IMR-90 (cell line): ENCODE results near the gene KCNAB2. TPM values are rescaled to one million over a fixed set of nuclear protein-coding genes. Genes with fewer than 3 reads are reported as not detected.

Experiments used
- ATAC-seq: fragments of 200-7000 bp; cut with Tn5 transposase; 2 replicates; pipeline ENCODE4 v1.9.1; 2020; ENCODE audit warnings: low read depth, mild to moderate bottlenecking, moderate library complexity
- BruUV-seq: library from RNA; stranded (reverse); fragments of 400-500 nt; replicated peaks from 2 replicates; lab custom pipeline; 2021; lab: Mats Ljungman, UMichigan
- CTCF ChIA-PET: fragments of 300-600 bp; formaldehyde crosslinking; extraction: SDS; loops from one replicate; lab custom pipeline; 2021; ENCODE audit warnings: antibody characterized with exemption; lab: Yijun Ruan, JAX
- POLR2A ChIA-PET: fragments of 300-600 bp; sonication (Branson Sonifier 250); formaldehyde crosslinking; loops from one replicate; lab custom pipeline; 2022; ENCODE audit warnings: antibody characterized with exemption; ENCODE audit not compliant: unreplicated experiment; lab: Charles Lee
- DNase-seq: peaks from one replicate; pipeline ENCODE4 v3.0.0; 2013
- H2AFZ ChIP-seq: replicated peaks from 2 replicates; pipeline ENCODE3; 2013; ENCODE audit warnings: low read length, mild to moderate bottlenecking; ENCODE audit not compliant: poor library complexity
- H2AK5ac ChIP-seq: 2 replicates; pipeline ENCODE4 v1.6.1; 2013; ENCODE audit warnings: low read depth, low read length, inconsistent platforms
- H2AK9ac ChIP-seq: replicated peaks from 2 replicates; pipeline ENCODE3; 2013; ENCODE audit warnings: mild to moderate bottlenecking, low read depth, low read length, moderate library complexity; ENCODE audit not compliant: poor library complexity
- H2BK120ac ChIP-seq: 2 replicates; pipeline ENCODE4 v1.6.1; 2013; ENCODE audit warnings: low read depth, low read length, inconsistent platforms
- H2BK15ac ChIP-seq: 3 replicates; pipeline ENCODE4 v1.6.1; 2013; ENCODE audit warnings: low read depth, low read length, inconsistent platforms
- H2BK20ac ChIP-seq: 2 replicates; pipeline ENCODE4 v1.6.1; 2013; ENCODE audit warnings: low read depth, mild to moderate bottlenecking, inconsistent platforms, low read length, moderate library complexity
- H2BK5ac ChIP-seq: 2 replicates; pipeline ENCODE4 v1.6.1; 2013; ENCODE audit warnings: mild to moderate bottlenecking, low read depth, low read length, inconsistent platforms; ENCODE audit not compliant: poor library complexity, severe bottlenecking
- H3K14ac ChIP-seq: replicated peaks from 2 replicates; pipeline ENCODE4 v1.6.1; 2013; ENCODE audit warnings: low read depth, low read length, inconsistent platforms
- H3K18ac ChIP-seq: 2 replicates; pipeline ENCODE4 v1.6.1; 2013; ENCODE audit warnings: low read depth, low read length, control low read depth
- H3K23ac ChIP-seq: 2 replicates; pipeline ENCODE4 v1.6.1; 2013; ENCODE audit warnings: low read depth, low read length, inconsistent platforms
- H3K27ac ChIP-seq: 2 replicates; pipeline ENCODE4 v1.5.1; 2013; ENCODE audit warnings: mild to moderate bottlenecking, control low read depth, low read length; ENCODE audit not compliant: insufficient read depth
- H3K27me3 ChIP-seq: 2 replicates; pipeline ENCODE4 v1.6.1; 2013; ENCODE audit warnings: low read length; ENCODE audit not compliant: control insufficient read depth, insufficient read depth
- H3K36me3 ChIP-seq: 2 replicates; pipeline ENCODE4 v1.6.1; 2013; ENCODE audit warnings: low read length, mixed read lengths; ENCODE audit not compliant: control insufficient read depth, insufficient read depth
- H3K4ac ChIP-seq: 2 replicates; pipeline ENCODE4 v1.6.1; 2013; ENCODE audit warnings: low read depth, low read length, inconsistent platforms
- H3K4me1 ChIP-seq: 2 replicates; pipeline ENCODE4 v1.6.1; 2013; ENCODE audit warnings: low read length, mixed read lengths; ENCODE audit not compliant: control insufficient read depth, insufficient read depth
- H3K4me2 ChIP-seq: 2 replicates; pipeline ENCODE4 v1.6.1; 2013; ENCODE audit warnings: low read depth, mild to moderate bottlenecking, control low read depth, low read length, moderate library complexity
- H3K4me3 ChIP-seq: 2 replicates; pipeline ENCODE4 v1.5.1; 2013; ENCODE audit warnings: low read depth, mild to moderate bottlenecking, control low read depth, low read length, moderate library complexity; ENCODE audit not compliant: insufficient read depth
- H3K56ac ChIP-seq: 2 replicates; pipeline ENCODE4 v1.6.1; 2013; ENCODE audit warnings: low read length, inconsistent platforms; ENCODE audit not compliant: insufficient read depth; ENCODE audit errors: extremely low read depth
- H3K79me1 ChIP-seq, 2 experiments: 2 replicates each; pipeline ENCODE4 v1.6.1; 2013; ENCODE audit warnings: low read length in 2 of 2, inconsistent platforms in 1 of 2, low read depth in 1 of 2
- H3K9ac ChIP-seq: 2 replicates; pipeline ENCODE4 v1.6.1; 2013; ENCODE audit warnings: low read depth, low read length, control low read depth
- H3K9me1 ChIP-seq: 2 replicates; pipeline ENCODE4 v1.6.1; 2013; ENCODE audit warnings: low read length, inconsistent platforms; ENCODE audit not compliant: insufficient read depth
- H3K9me3 ChIP-seq: 2 replicates; pipeline ENCODE4 v1.6.1; 2013; ENCODE audit warnings: low read length; ENCODE audit not compliant: control insufficient read depth, insufficient read depth
- H4K20me1 ChIP-seq: 2 replicates; pipeline ENCODE4 v1.6.1; 2013; ENCODE audit warnings: low read length, inconsistent platforms; ENCODE audit not compliant: insufficient read depth
- H4K5ac ChIP-seq: 2 replicates; pipeline ENCODE4 v1.6.1; 2013; ENCODE audit warnings: mild to moderate bottlenecking, low read depth, low read length, control low read depth
- H4K8ac ChIP-seq, 2 experiments: 2 replicates each; pipeline ENCODE4 v1.6.1; 2013; ENCODE audit warnings: low read depth in 2 of 2, low read length in 2 of 2, control low read depth in 1 of 2, inconsistent platforms in 1 of 2
- H4K91ac ChIP-seq: 2 replicates; pipeline ENCODE4 v1.6.1; 2013; ENCODE audit warnings: low read depth, low read length, inconsistent platforms; ENCODE audit not compliant: insufficient read depth
- CEBPB ChIP-seq: IDR thresholded peaks from 2 replicates; pipeline ENCODE4 v1.6.1; 2012; ENCODE audit warnings: low read depth, low read length, improper control_type of control experiment
- CHD1 ChIP-seq: IDR thresholded peaks from 2 replicates; pipeline ENCODE4 v1.6.1; 2012; ENCODE audit warnings: low read depth, low read length, improper control_type of control experiment
- FOS ChIP-seq: fragments of 150-350 bp; IDR thresholded peaks from 2 replicates; pipeline ENCODE4 v1.6.1; 2016; ENCODE audit warnings: low read depth, low read length
- MAFK ChIP-seq: IDR thresholded peaks from 2 replicates; pipeline ENCODE4 v1.6.1; 2012; ENCODE audit warnings: low read depth, low read length, improper control_type of control experiment
- MAZ ChIP-seq: IDR thresholded peaks from 2 replicates; pipeline ENCODE4 v1.6.1; 2012; ENCODE audit warnings: low read depth, mild to moderate bottlenecking, low read length, improper control_type of control experiment, moderate library complexity, borderline replicate concordance
- NFE2L2 ChIP-seq: fragments of 150-350 bp; IDR thresholded peaks from 2 replicates; pipeline ENCODE4 v1.6.1; 2016; ENCODE audit warnings: low read depth, mild to moderate bottlenecking, low read length
- POLR2A ChIP-seq: IDR thresholded peaks from 2 replicates; pipeline ENCODE4 v1.6.1; 2012; ENCODE audit warnings: mild to moderate bottlenecking, low read depth, low read length
- RAD21 ChIP-seq: IDR thresholded peaks from 2 replicates; pipeline ENCODE4 v1.6.1; 2012; ENCODE audit warnings: low read length, improper control_type of control experiment
- WGBS, 2 experiments: methylation state at CpG; one replicate each; pipeline versions ENCODE4 v1.1.5 to v1.1.7; 2013; ENCODE audit warnings: missing lambda C conversion rate in 2 of 2; ENCODE audit not compliant: insufficient read length in 1 of 2; ENCODE audit errors: extremely low coverage in 2 of 2; 5-methylcytosine and 5-hydroxymethylcytosine counted together
- dilution Hi-C: fragments of 300-500 bp; cut with HindIII; formaldehyde crosslinking; loops from one replicate; pipeline ENCODE4 v1.14.3; 2018; ENCODE audit warnings: low sequenced_read_pairs; ENCODE audit not compliant: unreplicated experiment
- in situ Hi-C: fragments of 300-500 bp; cut with MboI; formaldehyde crosslinking; loops from 3 replicates; pipeline ENCODE4 v1.14.3; 2019; ENCODE audit warnings: low sequenced_read_pairs, inconsistent platforms, mixed read lengths
- intact Hi-C: fragments of 100-400 bp; cut with micrococcal nuclease; formaldehyde crosslinking; loops from 2 replicates; pipeline ENCODE4 v1.10.0; 2022
- polyA plus RNA-seq, 3 experiments: library from polyadenylated mRNA; depleted of rRNA; stranded (reverse); fragments of >200 nt; gene quantifications; 2 replicates each; pipeline ENCODE4 v1.2.3, GENCODE V29; 2012; ENCODE audit warnings: low replicate concordance in 1 of 3
- total RNA-seq: library from RNA; depleted of rRNA; stranded (reverse); fragments of >200 nt; gene quantifications from 2 replicates; pipeline ENCODE4 v1.2.3, GENCODE V29; 2012

KCNAB2 gene
- total and polyA plus RNA-seq, 2 of the 4 experiments (the other 2 are of a cell fraction): 1.3 to 4.2 TPM

GRCh38 chr1:6121651-6122370 is 76.1 kb downstream of the KCNAB2 start:
- H3K14ac ChIP-seq: no peak overlapping the region
- DNase-seq: no peak
- no peak overlapping the region for H3K56ac ChIP-seq
- ATAC-seq: no peak
- H2BK120ac ChIP-seq: no peak overlapping the region
- dilution Hi-C loops (no loop called here), intact Hi-C loops (no loop called here), in situ Hi-C loops (no loop called here)
- ChIA-PET CTCF (no interaction called here), POLR2A (no interaction called here)
- H3K4me1 ChIP-seq: no peaks in the 10 kb centered on the region
- no peak overlapping the region for H2AFZ ChIP-seq
- H3K23ac ChIP-seq: no peak overlapping the region
- 72% methylated on average over 9 of the region's 17 CpGs; no CpG with 5 or more reads in 1 of the 2 experiments for WGBS, 2 experiments
- H2AK5ac ChIP-seq: no peak overlapping the region
- no peaks in the 10 kb centered on the region for H3K36me3 ChIP-seq
- no peaks in the 10 kb centered on the region for H4K20me1 ChIP-seq
- no peak overlapping the region for H4K5ac ChIP-seq
- H2BK5ac ChIP-seq: no peak overlapping the region
- H3K9ac ChIP-seq: no peak overlapping the region
- H3K27ac ChIP-seq: no peak overlapping the region
- no TSS peak for BruUV-seq
- no peaks in the 10 kb centered on the region for H3K9me1 ChIP-seq
- no peaks in the 10 kb centered on the region for H3K79me1 ChIP-seq
- H2BK15ac ChIP-seq: no peak overlapping the region
- no peak overlapping the region for H4K91ac ChIP-seq
- TF ChIP-seq RAD21 (no peak), MAZ (no peak), POLR2A (no peak), CHD1 (no peak), NFE2L2 (no peak), CEBPB (no peak), FOS (no peak), MAFK (no peak)
- H4K8ac ChIP-seq: no peak overlapping the region
- no peak overlapping the region for H3K18ac ChIP-seq
- H3K4me2 ChIP-seq: no peak overlapping the region
- peaks cover under 1% of the 10 kb centered on the region; the same call in 1 of the 2 replicates for H3K27me3 ChIP-seq
- no peak overlapping the region for H2AK9ac ChIP-seq
- no peak overlapping the region for H3K4me3 ChIP-seq
- H3K4ac ChIP-seq: no peak overlapping the region
- H2BK20ac ChIP-seq: no peak overlapping the region
- H3K9me3 ChIP-seq: no peaks in the 10 kb centered on the region
